Astrocyte (in vitro differentiated cells and primary cell): ENCODE data around the gene PARP1. TPM values are rescaled to one million over a fixed set of nuclear protein-coding genes. Genes with fewer than 3 reads are reported as not detected.

Source experiments
- DNase-seq: peaks from one replicate; pipeline ENCODE4 v3.0.0-alpha.2; 2010; ENCODE audit warnings: low read depth
- FAIRE-seq: peaks from 2 replicates; lab custom pipeline; 2011; peaks lifted over from hg19 to GRCh38; lab: Jason Lieb, UNC
- H2AFZ ChIP-seq: 2 replicates; pipeline ENCODE4 v1.6.0; 2012; ENCODE audit warnings: low read depth, low read length, inconsistent platforms
- H3K27ac ChIP-seq: 2 replicates; pipeline ENCODE4 v1.5.1; 2011; ENCODE audit warnings: low read depth, low read length, inconsistent platforms
- H3K27me3 ChIP-seq: 2 replicates; pipeline ENCODE4 v1.6.0; 2011; ENCODE audit warnings: low read length, inconsistent platforms; ENCODE audit not compliant: insufficient read depth
- H3K36me3 ChIP-seq: 2 replicates; pipeline ENCODE4 v1.5.1; 2011; ENCODE audit warnings: low read length, inconsistent platforms; ENCODE audit not compliant: insufficient read depth
- H3K4me1 ChIP-seq: 2 replicates; pipeline ENCODE4 v1.5.1; 2011; ENCODE audit warnings: low read length, inconsistent platforms; ENCODE audit not compliant: insufficient read depth
- H3K4me2 ChIP-seq: 2 replicates; pipeline ENCODE4 v1.6.0; 2012; ENCODE audit warnings: low read length, inconsistent platforms
- H3K4me3 ChIP-seq: 2 replicates; pipeline ENCODE4 v1.5.1; 2011; ENCODE audit warnings: low read depth, mild to moderate bottlenecking, low read length, inconsistent platforms; ENCODE audit not compliant: insufficient read depth
- H3K79me2 ChIP-seq: 2 replicates; pipeline ENCODE4 v1.6.0; 2012; ENCODE audit warnings: mild to moderate bottlenecking, low read length, inconsistent platforms; ENCODE audit not compliant: insufficient read depth
- H3K9ac ChIP-seq: 2 replicates; pipeline ENCODE4 v1.6.0; 2012; ENCODE audit warnings: mild to moderate bottlenecking, low read length, inconsistent platforms
- H3K9me3 ChIP-seq: 2 replicates; pipeline ENCODE4 v1.5.1; 2012; ENCODE audit warnings: low read depth, mild to moderate bottlenecking, low read length, inconsistent platforms; ENCODE audit not compliant: insufficient read depth
- H4K20me1 ChIP-seq: 2 replicates; pipeline ENCODE4 v1.6.0; 2012; ENCODE audit warnings: low read length, inconsistent platforms; ENCODE audit not compliant: insufficient read depth
- H3K27ac Mint-ChIP-seq: one replicate; pipeline ENCODE4 v1.8.0; 2021; ENCODE audit warnings: mild to moderate bottlenecking, mixed read lengths; ENCODE audit not compliant: unreplicated experiment
- H3K27me3 Mint-ChIP-seq: one replicate; pipeline ENCODE4 v1.8.0; 2021; ENCODE audit warnings: low read depth, mixed read lengths; ENCODE audit not compliant: unreplicated experiment
- H3K36me3 Mint-ChIP-seq: one replicate; pipeline ENCODE4 v1.8.0; 2021; ENCODE audit warnings: low read depth, mixed read lengths; ENCODE audit not compliant: unreplicated experiment
- H3K4me1 Mint-ChIP-seq: one replicate; pipeline ENCODE4 v1.8.0; 2021; ENCODE audit warnings: low read depth, mixed read lengths; ENCODE audit not compliant: unreplicated experiment
- H3K4me3 Mint-ChIP-seq: one replicate; pipeline ENCODE4 v1.8.0; 2021; ENCODE audit warnings: mild to moderate bottlenecking, moderate library complexity, mixed read lengths; ENCODE audit not compliant: unreplicated experiment
- H3K9me3 Mint-ChIP-seq: one replicate; pipeline ENCODE4 v1.8.0; 2021; ENCODE audit warnings: mild to moderate bottlenecking, mixed read lengths; ENCODE audit not compliant: unreplicated experiment
- EZH2 ChIP-seq: IDR thresholded peaks from 2 replicates; pipeline ENCODE4 v1.6.1; 2012; ENCODE audit warnings: mild to moderate bottlenecking, low read length, inconsistent platforms; ENCODE audit not compliant: insufficient read depth
- total RNA-seq: library from RNA; stranded (reverse); gene quantifications from 2 replicates; pipeline ENCODE4 v1.2.1, GENCODE V29; 2021
- TF ChIP-seq, protein P1 (sequence below): IDR thresholded peaks from 2 replicates; pipeline ENCODE4 v1.5.1; 2011; ENCODE audit warnings: low read depth, mild to moderate bottlenecking, inconsistent platforms, low read length, moderate library complexity; ENCODE audit not compliant: insufficient read depth

The PARP1 gene
- total RNA-seq, 1 donor from 2014 or later, result 57.8 TPM

DNA sequence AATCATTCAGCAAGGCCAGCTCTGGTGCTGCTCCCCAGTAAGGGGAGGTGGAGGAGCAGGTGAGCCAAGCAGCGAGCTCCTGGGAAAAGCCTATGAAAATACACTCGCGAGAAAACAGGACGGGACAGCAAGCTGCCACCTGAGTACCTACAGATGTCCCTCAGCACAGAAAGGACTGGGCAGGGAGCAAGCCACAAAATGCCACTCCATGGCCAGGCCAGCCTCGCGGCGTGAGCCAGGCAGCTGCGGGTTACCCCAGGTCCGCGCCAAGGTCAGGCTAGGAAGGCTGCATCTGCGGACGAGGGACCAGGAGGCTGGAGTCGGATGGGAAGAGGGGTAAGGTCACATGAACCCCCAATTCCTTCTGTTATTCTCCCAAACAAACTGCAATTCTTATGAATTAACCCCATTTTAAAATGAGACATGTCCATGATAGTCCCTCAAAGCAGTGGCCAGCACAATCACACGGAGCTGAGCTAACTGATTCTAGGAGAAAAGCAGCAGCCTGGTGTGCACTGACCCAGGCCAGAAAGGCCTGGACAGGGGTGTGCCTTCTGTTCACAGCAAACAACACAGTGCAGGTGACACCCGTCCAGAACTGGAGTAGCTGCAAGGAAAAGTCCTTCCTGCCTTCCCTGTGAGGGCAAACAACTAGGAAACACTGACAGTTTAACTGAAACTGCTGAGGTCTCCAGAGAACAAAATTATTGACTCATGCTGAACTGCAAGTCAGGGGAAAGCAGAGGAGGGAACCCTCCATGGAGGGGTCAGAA, 26.5 kb downstream of the PARP1 start:
- Histone ChIP-seq H4K20me1 (peaks cover 3% of the 10 kb centered on the region), H3K27ac (no peak overlapping the region), H3K4me2 (no peak overlapping the region), H3K4me3 (no peak overlapping the region), H3K4me1 (no peaks in the 10 kb centered on the region), H2AFZ (no peak overlapping the region), H3K27me3 (no peaks in the 10 kb centered on the region), H3K36me3 (peaks cover 59% of the 10 kb centered on the region), H3K79me2 (no peaks in the 10 kb centered on the region), H3K9me3 (no peaks in the 10 kb centered on the region), H3K9ac (no peak overlapping the region)
- H3K36me3 Mint-ChIP-seq, result peaks cover 30% of the 10 kb centered on the region
- H3K4me3 Mint-ChIP-seq, result no peak overlapping the region
- no peak overlapping the region for H3K27ac Mint-ChIP-seq
- H3K27me3 Mint-ChIP-seq, result no peaks in the 10 kb centered on the region
- peaks cover 5% of the 10 kb centered on the region for H3K4me1 Mint-ChIP-seq
- TF ChIP-seq, protein P1, sequence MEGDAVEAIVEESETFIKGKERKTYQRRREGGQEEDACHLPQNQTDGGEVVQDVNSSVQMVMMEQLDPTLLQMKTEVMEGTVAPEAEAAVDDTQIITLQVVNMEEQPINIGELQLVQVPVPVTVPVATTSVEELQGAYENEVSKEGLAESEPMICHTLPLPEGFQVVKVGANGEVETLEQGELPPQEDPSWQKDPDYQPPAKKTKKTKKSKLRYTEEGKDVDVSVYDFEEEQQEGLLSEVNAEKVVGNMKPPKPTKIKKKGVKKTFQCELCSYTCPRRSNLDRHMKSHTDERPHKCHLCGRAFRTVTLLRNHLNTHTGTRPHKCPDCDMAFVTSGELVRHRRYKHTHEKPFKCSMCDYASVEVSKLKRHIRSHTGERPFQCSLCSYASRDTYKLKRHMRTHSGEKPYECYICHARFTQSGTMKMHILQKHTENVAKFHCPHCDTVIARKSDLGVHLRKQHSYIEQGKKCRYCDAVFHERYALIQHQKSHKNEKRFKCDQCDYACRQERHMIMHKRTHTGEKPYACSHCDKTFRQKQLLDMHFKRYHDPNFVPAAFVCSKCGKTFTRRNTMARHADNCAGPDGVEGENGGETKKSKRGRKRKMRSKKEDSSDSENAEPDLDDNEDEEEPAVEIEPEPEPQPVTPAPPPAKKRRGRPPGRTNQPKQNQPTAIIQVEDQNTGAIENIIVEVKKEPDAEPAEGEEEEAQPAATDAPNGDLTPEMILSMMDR, result no peak
- no peak for TF ChIP-seq EZH2
- DNase-seq (no peak), FAIRE-seq (no peak)
- H3K9me3 Mint-ChIP-seq, result no peaks in the 10 kb centered on the region

DNA sequence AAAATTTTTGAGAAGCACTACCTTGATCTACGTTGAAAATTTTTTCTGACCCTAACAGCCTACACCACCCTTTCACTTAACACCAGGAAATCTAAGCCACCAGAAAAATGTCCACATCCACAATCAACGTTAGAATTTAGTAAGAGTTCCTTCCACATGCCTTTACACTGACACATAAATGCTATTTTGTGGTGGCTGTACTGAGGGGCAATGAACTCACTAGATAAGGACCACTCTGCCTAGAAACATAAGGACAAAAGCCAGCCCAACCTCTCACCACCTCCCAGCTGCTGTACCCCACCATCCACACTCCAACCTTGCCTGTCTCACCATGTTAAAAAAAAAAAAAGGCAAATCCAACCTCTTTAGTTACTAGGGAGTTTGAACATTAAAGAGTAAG, 29.8 kb downstream of the PARP1 start:
- no peaks in the 10 kb centered on the region for H3K27me3 Mint-ChIP-seq

More for the DNA sequence above, 29.8 kb downstream of the PARP1 start:
- Histone ChIP-seq H3K9me3 (no peaks in the 10 kb centered on the region), H3K4me2 (no peak overlapping the region), H4K20me1 (peaks cover 8% of the 10 kb centered on the region), H3K9ac (no peak overlapping the region), H3K27me3 (no peaks in the 10 kb centered on the region), H3K4me3 (no peak overlapping the region), H3K36me3 (peaks cover 67% of the 10 kb centered on the region), H3K79me2 (peaks cover 2% of the 10 kb centered on the region), H3K4me1 (peaks cover 2% of the 10 kb centered on the region), H2AFZ (no peak overlapping the region), H3K27ac (no peak overlapping the region)
- no peaks in the 10 kb centered on the region for H3K9me3 Mint-ChIP-seq
- H3K4me3 Mint-ChIP-seq, result no peak overlapping the region
- H3K27ac Mint-ChIP-seq, result no peak overlapping the region
- TF ChIP-seq EZH2, result no peak
- TF ChIP-seq, protein P1, result no peak
- peaks cover 37% of the 10 kb centered on the region for H3K36me3 Mint-ChIP-seq
- peaks cover 16% of the 10 kb centered on the region for H3K4me1 Mint-ChIP-seq
- no peak for FAIRE-seq
- DNase-seq, result peak; percentile 31
